Measurements from ENCODE around the gene SMIM43.

SMIM43 gene

GRCh38 chr4:121720109-121720508 lies 44.9 kb downstream of the SMIM43 start:
- no peak for ATAC-seq (ENCODE audit: low read depth)
- H3K4me3 ChIP-seq (ENCODE audit: severe bottlenecking) = no peak overlapping the region
- H3K27ac ChIP-seq (ENCODE audit: poor library complexity, severe bottlenecking) = no peak overlapping the region
- H3K27me3 ChIP-seq (ENCODE audit: insufficient read depth, poor library complexity, severe bottlenecking) = no peaks in the 10 kb centered on the region
- H3K36me3 ChIP-seq (ENCODE audit: low read depth) = no peaks in the 10 kb centered on the region
- no peaks in the 10 kb centered on the region for H3K9me3 ChIP-seq (ENCODE audit: severe bottlenecking)
- TF ChIP-seq CTCF (IDR thresholded peaks at IDR 0.05; ENCODE audit: poor library complexity, severe bottlenecking) = no peak
- no peak for DNase-seq (ENCODE audit: low spot score)
- H3K4me1 ChIP-seq (ENCODE audit: insufficient read depth, poor library complexity, severe bottlenecking) = no peaks in the 10 kb centered on the region

DNA sequence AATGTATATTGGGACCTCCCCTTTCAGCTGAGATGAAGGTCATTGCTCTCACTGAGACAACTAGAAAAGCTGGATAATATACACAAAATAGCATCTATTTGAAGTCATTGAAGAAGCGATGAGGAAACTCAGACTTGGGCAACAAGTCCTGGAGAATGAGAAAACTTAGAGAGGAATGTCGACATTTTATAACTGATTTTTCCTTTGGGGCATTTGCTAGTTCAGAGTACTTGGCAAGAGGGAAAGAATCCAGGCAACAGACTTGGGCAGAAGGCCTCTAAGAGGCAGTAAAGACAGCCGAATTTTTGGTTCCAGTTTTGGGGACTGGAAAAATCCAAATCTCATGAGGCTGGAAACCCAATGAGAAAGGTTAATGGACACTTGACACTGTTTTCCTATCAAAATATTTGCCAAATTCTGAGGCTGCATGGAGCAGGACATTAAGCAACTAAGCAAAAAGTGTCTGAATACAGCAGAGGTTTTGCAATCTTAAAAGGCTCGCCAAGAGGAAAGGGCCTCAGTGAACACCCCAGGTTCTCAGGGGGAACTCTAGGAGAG lies 47.2 kb downstream of the SMIM43 start:
- no peak for ATAC-seq (ENCODE audit: low read depth)
- Histone ChIP-seq H3K4me3 (ENCODE audit: severe bottlenecking) (no peak overlapping the region), H3K36me3 (ENCODE audit: low read depth) (no peaks in the 10 kb centered on the region), H3K9me3 (ENCODE audit: severe bottlenecking) (no peaks in the 10 kb centered on the region), H3K27ac (ENCODE audit: poor library complexity, severe bottlenecking) (no peak overlapping the region), H3K27me3 (ENCODE audit: insufficient read depth, poor library complexity, severe bottlenecking) (no peaks in the 10 kb centered on the region), H3K4me1 (ENCODE audit: insufficient read depth, poor library complexity, severe bottlenecking) (no peaks in the 10 kb centered on the region)
- DNase-seq (ENCODE audit: low spot score) = no peak
- TF ChIP-seq CTCF (IDR thresholded peaks at IDR 0.05; ENCODE audit: poor library complexity, severe bottlenecking) = no peak

- no peak for DNase-seq (ENCODE audit: low spot score)
- Histone ChIP-seq H3K27me3 (ENCODE audit: insufficient read depth, poor library complexity, severe bottlenecking) (no peaks in the 10 kb centered on the region), H3K9me3 (ENCODE audit: severe bottlenecking) (no peaks in the 10 kb centered on the region), H3K36me3 (ENCODE audit: low read depth) (no peaks in the 10 kb centered on the region), H3K27ac (ENCODE audit: poor library complexity, severe bottlenecking) (no peak overlapping the region), H3K4me3 (ENCODE audit: severe bottlenecking) (no peak overlapping the region), H3K4me1 (ENCODE audit: insufficient read depth, poor library complexity, severe bottlenecking) (peaks cover 17% of the 10 kb centered on the region)
- no peak for ATAC-seq (ENCODE audit: low read depth)
- no peak for TF ChIP-seq CTCF (IDR thresholded peaks at IDR 0.05; ENCODE audit: poor library complexity, severe bottlenecking)
Observed at GRCh38 chr4:121714548-121714947, 50.4 kb downstream of the SMIM43 start.

DNA sequence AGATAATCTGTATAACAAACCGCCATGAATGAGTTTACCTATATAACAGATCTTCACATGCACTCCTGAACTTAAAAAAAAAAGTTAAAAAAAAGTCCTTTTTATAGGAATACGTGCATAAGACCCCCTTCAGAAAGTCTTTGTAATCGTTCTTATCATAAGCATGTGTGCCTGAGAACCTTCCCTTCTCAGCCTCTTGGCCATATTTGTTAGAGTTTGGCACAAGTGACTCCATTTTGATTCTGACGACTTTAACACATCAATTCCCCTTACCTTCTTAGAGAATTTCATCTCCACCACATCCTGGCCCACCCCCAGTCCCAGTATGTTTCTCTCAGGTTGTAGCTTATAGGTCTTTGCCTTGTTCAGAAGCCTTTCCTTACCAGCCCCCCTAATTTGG lies 52.2 kb downstream of the SMIM43 start:
- H3K27ac ChIP-seq (ENCODE audit: poor library complexity, severe bottlenecking) = peak overlapping the region; percentile 80
- H3K9me3 ChIP-seq (ENCODE audit: severe bottlenecking) = no peaks in the 10 kb centered on the region
- H3K36me3 ChIP-seq (ENCODE audit: low read depth) = no peaks in the 10 kb centered on the region
- no peaks in the 10 kb centered on the region for H3K27me3 ChIP-seq (ENCODE audit: insufficient read depth, poor library complexity, severe bottlenecking)
- no peak for TF ChIP-seq CTCF (IDR thresholded peaks at IDR 0.05; ENCODE audit: poor library complexity, severe bottlenecking)
- no peak overlapping the region for H3K4me3 ChIP-seq (ENCODE audit: severe bottlenecking)
- ATAC-seq (ENCODE audit: low read depth) = no peak
- no peak for DNase-seq (ENCODE audit: low spot score)
- peaks cover 17% of the 10 kb centered on the region for H3K4me1 ChIP-seq (ENCODE audit: insufficient read depth, poor library complexity, severe bottlenecking)

GRCh38 chr4:121712001-121712651 lies 52.8 kb downstream of the SMIM43 start:
- ATAC-seq (ENCODE audit: low read depth) = peak; percentile 39; the same call in 2 of the 3 replicates
- DNase-seq (ENCODE audit: low spot score) = no peak
- Histone ChIP-seq H3K36me3 (ENCODE audit: low read depth) (no peaks in the 10 kb centered on the region), H3K27me3 (ENCODE audit: insufficient read depth, poor library complexity, severe bottlenecking) (no peaks in the 10 kb centered on the region), H3K27ac (ENCODE audit: poor library complexity, severe bottlenecking) (peak overlapping the region; percentile 80), H3K4me1 (ENCODE audit: insufficient read depth, poor library complexity, severe bottlenecking) (peaks cover 17% of the 10 kb centered on the region), H3K4me3 (ENCODE audit: severe bottlenecking) (no peak overlapping the region), H3K9me3 (ENCODE audit: severe bottlenecking) (no peaks in the 10 kb centered on the region)
- no peak for TF ChIP-seq CTCF (IDR thresholded peaks at IDR 0.05; ENCODE audit: poor library complexity, severe bottlenecking)

All from RWPE2 (cell line).